ENCODE measurements around the gene MLH1.

DNA sequence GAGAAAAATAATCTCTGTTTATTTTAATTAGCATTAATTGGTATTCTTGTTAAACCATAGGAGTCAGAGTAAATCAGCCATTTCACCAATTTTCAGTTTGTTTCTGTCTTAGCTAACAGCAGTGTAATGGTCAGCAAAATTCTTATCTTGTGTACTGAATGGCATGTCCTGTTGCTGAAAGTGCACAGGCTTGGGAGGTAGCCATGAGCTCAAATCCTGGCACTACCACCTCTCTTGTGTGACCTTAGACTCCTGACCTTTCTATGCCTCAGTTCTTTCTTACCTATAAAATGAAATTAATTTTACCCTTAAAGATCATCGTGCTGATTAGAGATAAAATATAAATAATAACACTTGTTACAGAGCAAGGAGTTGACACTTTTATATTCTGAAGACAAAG is 35.8 kb downstream of the MLH1 start:
- TF ChIP-seq, protein P1, sequence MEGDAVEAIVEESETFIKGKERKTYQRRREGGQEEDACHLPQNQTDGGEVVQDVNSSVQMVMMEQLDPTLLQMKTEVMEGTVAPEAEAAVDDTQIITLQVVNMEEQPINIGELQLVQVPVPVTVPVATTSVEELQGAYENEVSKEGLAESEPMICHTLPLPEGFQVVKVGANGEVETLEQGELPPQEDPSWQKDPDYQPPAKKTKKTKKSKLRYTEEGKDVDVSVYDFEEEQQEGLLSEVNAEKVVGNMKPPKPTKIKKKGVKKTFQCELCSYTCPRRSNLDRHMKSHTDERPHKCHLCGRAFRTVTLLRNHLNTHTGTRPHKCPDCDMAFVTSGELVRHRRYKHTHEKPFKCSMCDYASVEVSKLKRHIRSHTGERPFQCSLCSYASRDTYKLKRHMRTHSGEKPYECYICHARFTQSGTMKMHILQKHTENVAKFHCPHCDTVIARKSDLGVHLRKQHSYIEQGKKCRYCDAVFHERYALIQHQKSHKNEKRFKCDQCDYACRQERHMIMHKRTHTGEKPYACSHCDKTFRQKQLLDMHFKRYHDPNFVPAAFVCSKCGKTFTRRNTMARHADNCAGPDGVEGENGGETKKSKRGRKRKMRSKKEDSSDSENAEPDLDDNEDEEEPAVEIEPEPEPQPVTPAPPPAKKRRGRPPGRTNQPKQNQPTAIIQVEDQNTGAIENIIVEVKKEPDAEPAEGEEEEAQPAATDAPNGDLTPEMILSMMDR (IDR thresholded peaks at IDR 0.05): no peak
- TF ChIP-seq JUN (CRISPR knock-in tag; IDR thresholded peaks at IDR 0.05): no peak
- no peak for TF ChIP-seq TCF7 (CRISPR knock-in tag; IDR thresholded peaks at IDR 0.05; ENCODE audit: low read depth)
- TF ChIP-seq ZNF671 (CRISPR knock-in tag; IDR thresholded peaks at IDR 0.05): no peak
- TF ChIP-seq, protein P2, sequence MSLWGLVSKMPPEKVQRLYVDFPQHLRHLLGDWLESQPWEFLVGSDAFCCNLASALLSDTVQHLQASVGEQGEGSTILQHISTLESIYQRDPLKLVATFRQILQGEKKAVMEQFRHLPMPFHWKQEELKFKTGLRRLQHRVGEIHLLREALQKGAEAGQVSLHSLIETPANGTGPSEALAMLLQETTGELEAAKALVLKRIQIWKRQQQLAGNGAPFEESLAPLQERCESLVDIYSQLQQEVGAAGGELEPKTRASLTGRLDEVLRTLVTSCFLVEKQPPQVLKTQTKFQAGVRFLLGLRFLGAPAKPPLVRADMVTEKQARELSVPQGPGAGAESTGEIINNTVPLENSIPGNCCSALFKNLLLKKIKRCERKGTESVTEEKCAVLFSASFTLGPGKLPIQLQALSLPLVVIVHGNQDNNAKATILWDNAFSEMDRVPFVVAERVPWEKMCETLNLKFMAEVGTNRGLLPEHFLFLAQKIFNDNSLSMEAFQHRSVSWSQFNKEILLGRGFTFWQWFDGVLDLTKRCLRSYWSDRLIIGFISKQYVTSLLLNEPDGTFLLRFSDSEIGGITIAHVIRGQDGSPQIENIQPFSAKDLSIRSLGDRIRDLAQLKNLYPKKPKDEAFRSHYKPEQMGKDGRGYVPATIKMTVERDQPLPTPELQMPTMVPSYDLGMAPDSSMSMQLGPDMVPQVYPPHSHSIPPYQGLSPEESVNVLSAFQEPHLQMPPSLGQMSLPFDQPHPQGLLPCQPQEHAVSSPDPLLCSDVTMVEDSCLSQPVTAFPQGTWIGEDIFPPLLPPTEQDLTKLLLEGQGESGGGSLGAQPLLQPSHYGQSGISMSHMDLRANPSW (CRISPR knock-in tag; conservative IDR thresholded peaks at IDR 0.05; ENCODE audit: low read depth): no peak
- TF ChIP-seq, protein P3, sequence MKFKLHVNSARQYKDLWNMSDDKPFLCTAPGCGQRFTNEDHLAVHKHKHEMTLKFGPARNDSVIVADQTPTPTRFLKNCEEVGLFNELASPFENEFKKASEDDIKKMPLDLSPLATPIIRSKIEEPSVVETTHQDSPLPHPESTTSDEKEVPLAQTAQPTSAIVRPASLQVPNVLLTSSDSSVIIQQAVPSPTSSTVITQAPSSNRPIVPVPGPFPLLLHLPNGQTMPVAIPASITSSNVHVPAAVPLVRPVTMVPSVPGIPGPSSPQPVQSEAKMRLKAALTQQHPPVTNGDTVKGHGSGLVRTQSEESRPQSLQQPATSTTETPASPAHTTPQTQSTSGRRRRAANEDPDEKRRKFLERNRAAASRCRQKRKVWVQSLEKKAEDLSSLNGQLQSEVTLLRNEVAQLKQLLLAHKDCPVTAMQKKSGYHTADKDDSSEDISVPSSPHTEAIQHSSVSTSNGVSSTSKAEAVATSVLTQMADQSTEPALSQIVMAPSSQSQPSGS (CRISPR knock-in tag; IDR thresholded peaks at IDR 0.05; ENCODE audit: borderline replicate concordance, low read depth): no peak

Measured in WTC11 (cell line).